Left lung (tissue), 10 donors: ENCODE data around the gene DKKL1. TPM values are rescaled to one million over a fixed set of nuclear protein-coding genes. Genes with fewer than 3 reads are reported as not detected.

ENCODE experiments used
- ATAC-seq: fragments of 200-7000 bp; cut with Tn5 transposase; one replicate; pipeline ENCODE4 v1.9.1; 2020; ENCODE audit warnings: moderate library complexity
- DNase-seq, 4 donors: peaks; one replicate each; pipeline ENCODE4 v3.0.0-alpha.2; 2013 to 2020
- H3K27ac ChIP-seq, 2 donors: fragments of 200-600 bp; sonication (generic) in 1 of 2; one replicate each; pipeline versions ENCODE4 v1.5.0 to v1.8.0; 2020 to 2021
- H3K27me3 ChIP-seq, 2 donors: fragments of 200-600 bp; sonication (generic) in 1 of 2; one replicate each; pipeline versions ENCODE4 v1.5.0 to v1.8.0; 2020 to 2021
- H3K36me3 ChIP-seq, 2 donors: fragments of 200-600 bp; sonication (generic) in 1 of 2; one replicate each; pipeline versions ENCODE4 v1.5.0 to v1.8.0; 2020 to 2021
- H3K4me1 ChIP-seq, 2 donors: fragments of 200-600 bp; one replicate each; pipeline ENCODE4 v1.8.0; 2021
- H3K4me3 ChIP-seq, 2 donors: fragments of 200-600 bp; sonication (generic) in 1 of 2; one replicate each; pipeline versions ENCODE4 v1.5.0 to v1.8.0; 2020 to 2021; ENCODE audit warnings: mild to moderate bottlenecking in 1 of 2
- H3K9me3 ChIP-seq, 2 donors: fragments of 200-600 bp; sonication (generic) in 1 of 2; one replicate each; pipeline versions ENCODE4 v1.5.0 to v1.8.0; 2020 to 2021
- intact Hi-C, 2 donors: fragments of 100-400 bp; cut with DNase I; formaldehyde crosslinking; loops; one replicate each; pipeline versions ENCODE4 v1.11.2 to v1.14.2; 2022
- polyA plus RNA-seq, 6 donors: library from polyadenylated mRNA; unstranded; fragments of 120-200 nt; gene quantifications; one replicate each; pipeline ENCODE4 v1.2.1, GENCODE V29; 2013; ENCODE audit not compliant: insufficient read length in 6 of 6
- total RNA-seq, 2 donors: library from RNA; stranded (reverse); fragmentation: NEBNext Ultra II Directional; extraction: Animal tissue kit (Norgen Biotek cat#: 25700); gene quantifications; one replicate each; pipeline ENCODE4 v1.2.1, GENCODE V29; 2021
- TF ChIP-seq, protein P1 (sequence below), 2 donors: fragments of 200-600 bp; sonication (generic) in 1 of 2; IDR thresholded peaks; one replicate each; pipeline versions ENCODE4 v1.5.0 to v1.8.0; 2021; ENCODE audit warnings: antibody characterized with exemption in 2 of 2
- donor health status: DM: no; HTN: yes; CAD: no.
- donor health status: DM: no; HTN: no; CAD: no.

The DKKL1 gene
- total and polyA plus RNA-seq, 8 donors, result 1.0 to 5.5 (median 4.2) TPM; not detected in 1

DNA sequence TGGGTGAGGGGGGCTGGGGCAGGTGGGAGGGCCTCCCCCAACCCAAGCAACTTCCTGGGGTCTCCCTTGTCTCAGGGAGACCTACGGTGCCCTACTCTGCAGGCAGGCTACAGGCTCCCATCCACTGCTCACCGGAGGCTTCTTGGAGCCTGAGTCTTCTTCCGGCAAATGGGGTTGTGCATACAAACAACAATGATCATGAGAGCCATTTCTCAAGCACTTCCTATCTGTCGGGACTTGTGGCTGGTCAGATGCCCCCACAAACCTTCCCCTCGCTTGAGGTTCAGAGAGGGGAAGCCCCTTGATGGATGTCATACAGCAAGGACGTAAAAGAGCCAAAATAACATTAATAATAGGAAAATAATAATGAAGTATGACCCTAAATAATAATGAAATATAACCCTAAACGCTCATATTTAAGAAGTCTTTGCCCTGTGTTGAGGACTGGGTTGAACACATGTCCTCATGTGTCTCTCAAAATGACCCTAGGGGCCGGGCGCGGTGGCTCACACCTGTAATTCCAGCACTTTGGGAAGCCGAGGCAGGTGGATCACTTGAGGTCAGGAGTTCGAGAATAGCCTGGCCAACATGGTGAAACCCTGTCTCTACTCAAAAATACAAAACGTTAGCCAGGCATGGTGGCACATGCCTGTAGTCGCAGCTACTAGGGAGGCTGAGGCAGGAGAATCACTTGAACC lies 27.7 kb upstream of the DKKL1 start:
- ATAC-seq (no peak), DNase-seq (no peak)
- peaks cover 6 to 83% of the 10 kb centered on the region in 2 donors for H3K4me1 ChIP-seq
- no peaks in the 10 kb centered on the region for H3K27me3 ChIP-seq
- TF ChIP-seq, protein P1, sequence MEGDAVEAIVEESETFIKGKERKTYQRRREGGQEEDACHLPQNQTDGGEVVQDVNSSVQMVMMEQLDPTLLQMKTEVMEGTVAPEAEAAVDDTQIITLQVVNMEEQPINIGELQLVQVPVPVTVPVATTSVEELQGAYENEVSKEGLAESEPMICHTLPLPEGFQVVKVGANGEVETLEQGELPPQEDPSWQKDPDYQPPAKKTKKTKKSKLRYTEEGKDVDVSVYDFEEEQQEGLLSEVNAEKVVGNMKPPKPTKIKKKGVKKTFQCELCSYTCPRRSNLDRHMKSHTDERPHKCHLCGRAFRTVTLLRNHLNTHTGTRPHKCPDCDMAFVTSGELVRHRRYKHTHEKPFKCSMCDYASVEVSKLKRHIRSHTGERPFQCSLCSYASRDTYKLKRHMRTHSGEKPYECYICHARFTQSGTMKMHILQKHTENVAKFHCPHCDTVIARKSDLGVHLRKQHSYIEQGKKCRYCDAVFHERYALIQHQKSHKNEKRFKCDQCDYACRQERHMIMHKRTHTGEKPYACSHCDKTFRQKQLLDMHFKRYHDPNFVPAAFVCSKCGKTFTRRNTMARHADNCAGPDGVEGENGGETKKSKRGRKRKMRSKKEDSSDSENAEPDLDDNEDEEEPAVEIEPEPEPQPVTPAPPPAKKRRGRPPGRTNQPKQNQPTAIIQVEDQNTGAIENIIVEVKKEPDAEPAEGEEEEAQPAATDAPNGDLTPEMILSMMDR (IDR thresholded peaks at IDR 0.05), result no peak
- H3K9me3 ChIP-seq, result no peaks in the 10 kb centered on the region
- H3K4me3 ChIP-seq, result peak overlapping the region; percentile 17 to 62
- peak overlapping the region; percentile 62 to 86 for H3K27ac ChIP-seq
- peaks cover 0 to 22% of the 10 kb centered on the region in 2 donors for H3K36me3 ChIP-seq
- intact Hi-C loops, result no loop called here

GRCh38 chr19:49336482-49337266 lies 27.0 kb upstream of the DKKL1 start:
- TF ChIP-seq, protein P1 (IDR thresholded peaks at IDR 0.05), result no peak
- intact Hi-C loops, result no loop called here
- no peak for ATAC-seq
- no peaks in the 10 kb centered on the region for H3K9me3 ChIP-seq
- H3K27me3 ChIP-seq, result no peaks in the 10 kb centered on the region
- peak overlapping the region in 1 of 2 donors; percentile 86 for H3K27ac ChIP-seq
- DNase-seq, result no peak
- peaks cover 0 to 29% of the 10 kb centered on the region in 2 donors for H3K36me3 ChIP-seq
- H3K4me1 ChIP-seq, result peaks cover 6 to 79% of the 10 kb centered on the region in 2 donors
- peak overlapping the region in 1 of 2 donors; percentile 62 for H3K4me3 ChIP-seq

- DNase-seq, result no peak
- TF ChIP-seq, protein P1 (IDR thresholded peaks at IDR 0.05), result no peak
- no peak for ATAC-seq
- no peak overlapping the region for H3K4me3 ChIP-seq
- peaks cover 0 to 37% of the 10 kb centered on the region in 2 donors for H3K36me3 ChIP-seq
- H3K9me3 ChIP-seq, result no peaks in the 10 kb centered on the region
- intact Hi-C loops, result no loop called here
- no peak overlapping the region for H3K27ac ChIP-seq
- H3K27me3 ChIP-seq, result no peaks in the 10 kb centered on the region
- peaks cover 6 to 73% of the 10 kb centered on the region in 2 donors for H3K4me1 ChIP-seq
Observed at GRCh38 chr19:49337267-49338022, 26.2 kb upstream of the DKKL1 start.

GRCh38 chr19:49338023-49338677 lies 25.5 kb upstream of the DKKL1 start:
- TF ChIP-seq, protein P1 (IDR thresholded peaks at IDR 0.05), result no peak
- intact Hi-C loops, result no loop called here
- no peaks in the 10 kb centered on the region for H3K9me3 ChIP-seq
- ATAC-seq (no peak), DNase-seq (no peak)
- no peak overlapping the region for H3K4me3 ChIP-seq
- H3K36me3 ChIP-seq, result peaks cover 0 to 44% of the 10 kb centered on the region in 2 donors
- no peaks in the 10 kb centered on the region for H3K27me3 ChIP-seq
- peaks cover 6 to 69% of the 10 kb centered on the region in 2 donors for H3K4me1 ChIP-seq
- no peak overlapping the region for H3K27ac ChIP-seq
